Stimulated activated CD8-positive, alpha-beta memory T cell treated with anti-CD3 and anti-CD28 coated beads, Interleukin-12 subunit alpha, Interleukin-12 subunit beta, amount 100 ng/mL, for 24 hours (primary cell): ENCODE data around the gene NEUROD1.

Experiments used
- DNase-seq: peaks from one replicate; pipeline ENCODE4 v3.0.0-alpha.2; 2020; ENCODE audit errors: extremely low read depth

Gene NEUROD1

DNA sequence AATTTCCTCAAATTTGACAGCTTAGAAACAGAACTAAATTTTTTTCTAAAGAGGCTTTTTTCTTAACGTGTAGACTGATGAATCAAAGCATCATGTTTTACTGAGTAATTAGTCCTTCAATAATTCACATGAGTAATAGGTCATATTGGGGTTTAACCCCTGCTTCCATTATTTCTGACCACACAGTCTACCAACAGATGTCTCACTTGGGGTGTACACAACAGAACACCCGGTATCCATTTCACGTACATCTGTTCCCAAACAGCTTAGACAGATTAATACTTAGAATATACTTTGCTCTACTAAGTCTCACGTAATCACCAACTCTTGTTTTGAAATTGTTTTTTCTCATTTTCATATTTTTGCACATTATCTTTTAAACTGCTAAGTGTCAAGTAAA, 38.2 kb downstream of the NEUROD1 start:
- DNase-seq = no peak

DNA sequence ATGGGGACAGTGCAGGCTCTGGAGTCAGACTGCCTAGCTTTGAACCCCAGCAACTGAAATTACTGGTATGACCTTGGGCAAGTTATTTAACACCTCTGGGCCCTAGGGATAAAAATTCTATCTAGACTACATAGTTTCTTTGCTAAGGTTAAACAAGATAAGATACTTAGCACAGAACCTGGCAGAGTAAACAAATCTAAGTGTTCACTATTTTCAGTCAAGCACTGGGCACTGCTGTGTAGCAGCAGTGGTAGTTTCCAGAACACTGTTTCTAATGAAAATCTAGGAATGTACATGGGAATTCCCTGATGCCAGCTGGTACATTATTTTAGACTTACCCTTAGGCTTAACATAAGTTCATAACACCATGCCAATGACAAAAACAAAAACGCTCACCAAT, 40.6 kb downstream of the NEUROD1 start:
- no peak for DNase-seq

DNA sequence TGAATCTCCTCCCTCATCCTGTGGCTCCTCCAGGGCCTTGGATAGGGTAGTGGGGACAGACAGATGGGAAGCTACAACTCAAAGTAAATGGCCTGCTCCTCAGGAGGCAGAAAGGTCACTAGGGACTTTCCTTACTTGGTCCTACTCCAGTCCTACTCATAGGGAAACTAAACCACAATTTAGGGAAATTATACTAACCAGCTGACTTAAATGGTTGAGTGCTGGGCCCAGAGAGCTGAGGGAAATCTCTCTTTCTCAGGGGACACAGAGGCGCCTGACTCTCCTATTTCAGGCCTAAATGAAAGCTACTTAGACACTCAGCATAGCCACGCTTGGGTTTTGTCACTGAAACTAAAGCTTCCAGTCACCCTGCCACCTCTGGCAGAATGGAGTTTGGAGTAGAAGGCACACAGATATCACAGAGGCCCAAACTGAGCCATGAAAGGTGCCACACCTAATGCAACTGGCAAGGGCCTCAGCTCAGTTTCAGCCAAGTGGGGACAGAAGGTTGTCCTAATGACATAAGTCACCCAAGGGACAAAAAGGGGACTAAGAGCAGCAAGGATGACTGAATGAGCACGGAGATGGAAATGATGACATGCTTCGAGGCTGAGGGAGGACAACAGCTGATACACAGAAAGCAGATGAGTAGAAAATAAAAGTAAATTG, 47.5 kb downstream of the NEUROD1 start:
- DNase-seq = no peak

DNA sequence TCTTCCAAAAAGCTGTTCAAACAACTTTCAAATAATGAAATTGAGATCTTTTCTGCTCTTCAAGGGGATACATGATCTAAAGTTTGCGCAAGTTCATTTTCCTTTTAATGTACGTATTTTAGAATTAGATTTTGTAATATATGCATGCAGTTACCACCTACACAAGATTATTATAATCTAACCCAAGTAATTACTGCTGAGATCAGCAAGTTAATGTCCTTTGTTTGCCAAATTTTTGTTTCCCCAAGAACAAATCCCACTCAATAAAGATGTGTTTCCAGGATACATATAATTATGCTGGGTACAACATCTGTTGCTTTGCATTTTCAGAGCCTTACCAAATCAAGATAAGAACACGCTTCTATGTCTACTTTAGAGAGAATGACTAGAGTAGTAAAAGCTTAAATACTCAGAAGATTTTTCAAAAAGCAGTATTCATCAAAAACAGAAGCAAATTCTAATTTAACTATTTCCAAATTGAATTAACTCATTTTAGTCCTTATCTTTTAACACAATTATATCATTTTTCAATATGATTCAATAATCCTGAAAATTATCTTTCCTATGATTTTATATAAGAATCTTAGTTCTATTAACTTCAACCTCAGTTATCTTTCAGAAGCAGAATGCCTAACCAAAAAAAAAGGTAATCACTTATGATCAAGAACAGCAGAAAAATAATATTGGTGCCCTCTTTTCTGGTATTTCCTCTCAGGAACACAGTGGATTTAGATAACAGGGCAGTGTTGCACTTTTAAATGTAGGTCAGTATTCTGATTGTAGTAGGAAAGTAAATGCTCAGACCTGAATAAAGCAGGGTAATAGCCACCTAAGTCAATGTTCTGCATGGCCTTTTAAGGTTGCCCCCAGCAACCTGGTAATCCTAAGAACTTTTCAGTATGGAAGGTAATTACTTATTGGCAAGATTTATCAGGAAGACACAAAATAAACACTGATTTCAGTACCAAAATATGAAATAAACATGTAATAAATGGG, 51.4 kb downstream of the NEUROD1 start:
- DNase-seq = no peak

DNA sequence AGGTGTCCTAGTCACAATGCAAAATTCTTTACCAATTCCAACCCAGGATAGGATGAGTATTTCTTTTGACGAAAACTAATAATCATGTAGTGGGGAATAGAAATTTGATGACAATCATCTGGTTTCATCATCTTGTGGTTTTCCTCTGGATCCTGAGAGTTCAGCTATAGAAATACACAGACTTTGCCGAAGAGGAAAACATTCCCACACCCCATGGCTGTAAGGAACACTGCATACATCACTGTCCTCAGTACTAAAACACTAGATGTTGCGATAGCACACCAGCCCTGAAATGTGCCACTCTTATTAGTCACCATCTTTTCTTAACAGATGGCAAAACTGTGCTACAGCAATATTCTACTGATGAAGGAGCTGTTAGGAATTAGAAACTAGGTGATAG, 52.8 kb downstream of the NEUROD1 start:
- no peak for DNase-seq

DNA sequence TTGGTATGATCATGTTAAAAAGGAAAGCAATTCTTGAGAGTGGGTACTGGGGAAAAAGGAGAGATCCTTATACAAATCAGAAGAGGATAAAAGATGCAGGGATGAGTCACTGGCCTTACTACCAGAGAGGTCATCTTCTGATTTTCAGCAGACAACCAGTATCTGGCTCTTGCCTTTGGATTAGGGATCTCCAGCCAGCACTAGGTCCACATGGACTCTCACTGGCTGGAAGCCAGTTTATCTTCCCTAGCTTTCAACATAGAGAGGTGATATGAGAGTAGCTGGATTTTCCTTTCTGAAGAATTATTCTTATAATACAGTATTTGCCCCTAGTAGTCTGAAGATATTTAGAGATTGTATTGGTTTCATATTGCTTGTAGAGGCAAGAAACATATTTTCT, 53.6 kb downstream of the NEUROD1 start:
- DNase-seq = no peak
